Suprapubic skin (tissue), 4 donors: ENCODE measurements around the gene CHD1L. TPM values are rescaled to one million over a fixed set of nuclear protein-coding genes. Genes with fewer than 3 reads are reported as not detected.
"Not testable (repeated sequence)": the region's sequence is repeated elsewhere in the genome, so short reads cannot be mapped to it uniquely, and the experiment has no call there.

Source experiments
- DNase-seq, 2 donors: peaks; one replicate each; pipeline ENCODE4 v3.0.0-alpha.2; 2019; ENCODE audit warnings: low spot score in 2 of 2
- H3K27ac ChIP-seq: fragments of 200-600 bp; sonication (generic); one replicate; pipeline ENCODE4 v1.5.1; 2019
- H3K27me3 ChIP-seq: fragments of 200-600 bp; sonication (generic); one replicate; pipeline ENCODE4 v1.5.1; 2019
- H3K36me3 ChIP-seq: fragments of 200-600 bp; sonication (generic); one replicate; pipeline ENCODE4 v1.5.1; 2019
- H3K4me1 ChIP-seq: fragments of 200-600 bp; sonication (generic); one replicate; pipeline ENCODE4 v1.5.1; 2019
- H3K4me3 ChIP-seq: fragments of 200-600 bp; sonication (generic); one replicate; pipeline ENCODE4 v1.5.1; 2019; ENCODE audit warnings: mild to moderate bottlenecking
- H3K9me3 ChIP-seq: fragments of 200-600 bp; sonication (generic); one replicate; pipeline ENCODE4 v1.5.1; 2019
- CTCF ChIP-seq, 2 donors: fragments of 200-600 bp in 1 of 2; fragments of 450-650 bp in 1 of 2; sonication (generic) in 1 of 2; IDR thresholded peaks; one replicate each; pipeline ENCODE4 v1.5.1; 2016 to 2019; ENCODE audit warnings: antibody characterized with exemption in 2 of 2, mild to moderate bottlenecking in 1 of 2, moderate library complexity in 1 of 2
- EP300 ChIP-seq: sonication (generic); formaldehyde crosslinking; IDR thresholded peaks from one replicate; pipeline ENCODE4 v1.6.1; 2017; ENCODE audit warnings: antibody characterized with exemption
- POLR2A ChIP-seq, 2 donors: fragments of 450-650 bp; IDR thresholded peaks; one replicate each; pipeline ENCODE4 v1.6.1; 2017; ENCODE audit warnings: antibody characterized with exemption in 2 of 2, mild to moderate bottlenecking in 2 of 2, moderate library complexity in 2 of 2
- POLR2AphosphoS5 ChIP-seq, 3 donors: sonication (generic); formaldehyde crosslinking; IDR thresholded peaks; one replicate each; pipeline ENCODE4 v1.6.1; 2017; ENCODE audit warnings: antibody characterized with exemption in 3 of 3
- WGBS: methylation state at CpG from one replicate; pipeline ENCODE4 v1.1.5; 2018; 5-methylcytosine and 5-hydroxymethylcytosine counted together
- total RNA-seq, 4 donors: library from RNA; depleted of rRNA; stranded (reverse); fragments of >200 nt; gene quantifications; one replicate each; pipeline ENCODE4 v1.1.0, GENCODE V29; 2016

CHD1L gene
- total RNA-seq, 4 donors from 2014 or later, result 17.6 to 20.9 (median 18.4) TPM

- Histone ChIP-seq H3K4me3 (no peak overlapping the region), H3K27me3 (no peaks in the 10 kb centered on the region)
- WGBS, result 90% methylated on average over 11 of the region's 11 CpGs
These were observed 3.3 kb upstream of the CHD1L start for GRCh38 chr1:147238925-147239820.

GRCh38 chr1:147240131-147240721 is 2.3 kb upstream of the CHD1L start:
- not testable (repeated sequence) for H3K27me3 ChIP-seq, H3K36me3 ChIP-seq

More at GRCh38 chr1:147238925-147239820, 3.3 kb upstream of the CHD1L start:
- TF ChIP-seq POLR2A (IDR thresholded peaks at IDR 0.05), result no peak
- TF ChIP-seq CTCF (IDR thresholded peaks at IDR 0.05), result no peak
- TF ChIP-seq POLR2AphosphoS5 (IDR thresholded peaks at IDR 0.05), result no peak
- TF ChIP-seq EP300, result no peak
- H3K9me3 ChIP-seq, result no peaks in the 10 kb centered on the region
- H3K36me3 ChIP-seq, result no peaks in the 10 kb centered on the region
- no peak for DNase-seq
- H3K27ac ChIP-seq, result no peak overlapping the region
- H3K4me1 ChIP-seq, result peaks cover 20% of the 10 kb centered on the region

GRCh38 chr1:147241934-147242448 is 493 bp upstream of the CHD1L start:
- no peak for TF ChIP-seq EP300
- TF ChIP-seq POLR2AphosphoS5 (IDR thresholded peaks at IDR 0.05), result no peak
- no peak for TF ChIP-seq POLR2A (IDR thresholded peaks at IDR 0.05)
- no peak for TF ChIP-seq CTCF (IDR thresholded peaks at IDR 0.05)
- H3K27me3 ChIP-seq, result no peaks in the 10 kb centered on the region
- H3K9me3 ChIP-seq, result no peaks in the 10 kb centered on the region
- WGBS, result 20% methylated on average over 9 of the region's 9 CpGs
- peak overlapping the region; percentile 97 for H3K4me3 ChIP-seq
- DNase-seq, result no peak
- peak overlapping the region; percentile 95 for H3K27ac ChIP-seq
- H3K4me1 ChIP-seq, result peaks cover 23% of the 10 kb centered on the region
- no peaks in the 10 kb centered on the region for H3K36me3 ChIP-seq

More at GRCh38 chr1:147240131-147240721, 2.3 kb upstream of the CHD1L start:
- H3K4me3 ChIP-seq, H3K9me3 ChIP-seq, H3K27ac ChIP-seq, DNase-seq: not testable (repeated sequence)
- WGBS, result 92% methylated on average over 5 of the region's 5 CpGs
- peaks cover 22% of the 10 kb centered on the region for H3K4me1 ChIP-seq

DNA sequence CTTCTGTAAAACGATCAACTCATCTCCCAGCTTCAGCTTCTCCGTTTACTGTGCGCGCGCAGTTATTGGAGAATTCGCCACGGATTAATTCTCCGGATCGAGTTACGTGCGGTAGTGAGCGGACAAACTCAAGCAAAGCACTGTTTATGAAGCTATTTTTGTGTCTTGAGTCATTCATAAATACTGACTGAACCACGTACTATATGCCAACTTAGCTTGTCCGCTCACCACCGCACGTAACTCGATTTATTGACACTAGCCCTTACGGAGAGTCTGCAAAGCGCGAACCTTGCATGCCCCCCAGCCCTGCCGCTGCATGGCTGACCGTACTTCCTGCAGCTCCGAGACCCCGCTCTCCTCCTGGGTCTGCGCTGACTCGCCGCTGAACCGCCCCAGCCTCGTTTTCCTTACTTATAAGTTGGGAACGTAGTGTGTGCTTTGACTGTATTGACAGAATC is 773 bp downstream of the CHD1L start:
- Histone ChIP-seq H3K36me3 (no peaks in the 10 kb centered on the region), H3K4me1 (peaks cover 28% of the 10 kb centered on the region), H3K9me3 (no peaks in the 10 kb centered on the region), H3K27ac (peak overlapping the region; percentile 95), H3K4me3 (peak overlapping the region; percentile 97), H3K27me3 (no peaks in the 10 kb centered on the region)
- DNase-seq, result no peak
- TF ChIP-seq EP300, result no peak
- no peak for TF ChIP-seq CTCF (IDR thresholded peaks at IDR 0.05)
- no peak for TF ChIP-seq POLR2AphosphoS5 (IDR thresholded peaks at IDR 0.05)
- TF ChIP-seq POLR2A (IDR thresholded peaks at IDR 0.05), result no peak
- 2% methylated on average over 30 of the region's 30 CpGs for WGBS

DNA sequence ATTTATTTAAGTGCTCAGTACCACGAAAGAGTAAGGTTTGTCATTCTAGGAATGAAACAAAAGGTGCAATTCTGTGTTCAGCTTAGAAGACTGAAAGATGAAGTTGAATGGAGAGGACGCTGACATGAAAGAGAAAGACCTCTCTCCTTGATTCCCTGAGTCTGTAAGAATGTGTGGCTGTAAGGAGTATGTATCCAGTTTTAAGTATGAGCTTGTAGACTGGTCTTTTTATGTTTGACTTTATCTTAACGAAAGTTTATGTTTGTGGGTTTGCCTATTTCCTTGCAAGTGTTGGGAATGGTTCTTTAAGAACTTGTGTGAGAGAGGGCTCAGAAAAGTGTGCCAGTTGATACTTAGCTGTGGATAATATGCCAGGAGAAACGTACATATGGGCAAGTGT is 1.4 kb downstream of the CHD1L start:
- peaks cover 28% of the 10 kb centered on the region for H3K4me1 ChIP-seq
- no peaks in the 10 kb centered on the region for H3K9me3 ChIP-seq
- no peak for DNase-seq
- H3K4me3 ChIP-seq, result peak overlapping the region; percentile 97
- H3K27me3 ChIP-seq, result no peaks in the 10 kb centered on the region
- H3K36me3 ChIP-seq, result no peaks in the 10 kb centered on the region
- 13% methylated on average over 4 of the region's 4 CpGs for WGBS
- no peak for TF ChIP-seq EP300
- TF ChIP-seq POLR2A (IDR thresholded peaks at IDR 0.05), result no peak
- TF ChIP-seq POLR2AphosphoS5 (IDR thresholded peaks at IDR 0.05), result no peak
- no peak for TF ChIP-seq CTCF (IDR thresholded peaks at IDR 0.05)
- H3K27ac ChIP-seq, result no peak overlapping the region
